Loucy (cell line): ENCODE data around the gene NCKIPSD.

Experiments used
- CTCF ChIP-seq: fragments of 200-600 bp; sonication (generic); conservative IDR thresholded peaks from 2 replicates; pipeline ENCODE4 v1.5.1; 2014; ENCODE audit warnings: mild to moderate bottlenecking, antibody characterized with exemption, low read length
- EZH2phosphoT487 ChIP-seq: fragments of 200-600 bp; IDR thresholded peaks from 2 replicates; pipeline ENCODE4 v1.6.1; 2018; ENCODE audit warnings: antibody characterized with exemption, mild to moderate bottlenecking, moderate library complexity, borderline replicate concordance

- TF ChIP-seq CTCF (no peak), EZH2phosphoT487 (no peak)
These were observed 54.9 kb downstream of the NCKIPSD start for GRCh38 chr3:48630833-48631232.
